Ecto neural progenitor cell (in vitro differentiated cells): ENCODE measurements around the gene TUBB3.
A peak's percentile ranks its signal among the peaks of the same experiment; 100 is the strongest.
"Not testable (repeated sequence)": the region's sequence is repeated elsewhere in the genome, so short reads cannot be mapped to it uniquely, and the experiment has no call there.

Experiments used
- DNase-seq: peaks from one replicate; pipeline ENCODE4 v3.0.0-alpha.2; 2018; ENCODE audit warnings: low spot score

TUBB3 gene

DNA sequence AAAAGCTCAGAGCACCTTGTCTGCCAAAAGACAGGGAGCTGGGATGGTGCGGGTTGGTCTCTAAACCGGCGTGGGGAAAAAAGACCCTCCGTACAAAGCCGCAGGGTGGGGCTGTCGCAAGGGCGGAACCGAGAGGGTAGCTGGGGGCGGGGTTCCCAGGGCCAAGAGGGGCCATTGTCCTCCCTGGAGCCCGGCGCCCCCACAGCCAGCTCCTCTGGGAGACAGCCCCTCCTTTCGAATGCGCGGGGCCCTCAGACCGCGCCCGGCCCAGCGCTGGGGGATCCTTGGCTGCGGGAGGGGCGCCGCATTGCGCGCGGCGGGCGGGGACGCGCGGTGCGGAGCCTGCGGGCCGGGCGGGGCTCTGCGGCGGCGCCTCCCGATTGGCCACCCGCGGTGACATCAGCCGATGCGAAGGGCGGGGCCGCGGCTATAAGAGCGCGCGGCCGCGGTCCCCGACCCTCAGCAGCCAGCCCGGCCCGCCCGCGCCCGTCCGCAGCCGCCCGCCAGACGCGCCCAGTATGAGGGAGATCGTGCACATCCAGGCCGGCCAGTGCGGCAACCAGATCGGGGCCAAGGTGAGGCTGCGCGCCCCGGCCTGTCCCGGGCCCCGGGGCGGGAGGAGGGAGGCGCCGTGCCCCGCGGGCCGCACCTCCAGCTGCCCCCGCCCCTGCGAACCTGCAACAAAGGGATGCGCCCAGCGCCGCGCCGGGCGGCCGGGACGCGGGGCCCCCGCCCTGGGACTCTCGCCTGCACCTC, at the start of gene TUBB3:
Gene TUBB3, plus strand, starts transcription at position 459 of the 756 bp plus-strand sequence. Its CDS starts 60 bp downstream, at position 519.
- DNase-seq = peak; percentile 91

DNA sequence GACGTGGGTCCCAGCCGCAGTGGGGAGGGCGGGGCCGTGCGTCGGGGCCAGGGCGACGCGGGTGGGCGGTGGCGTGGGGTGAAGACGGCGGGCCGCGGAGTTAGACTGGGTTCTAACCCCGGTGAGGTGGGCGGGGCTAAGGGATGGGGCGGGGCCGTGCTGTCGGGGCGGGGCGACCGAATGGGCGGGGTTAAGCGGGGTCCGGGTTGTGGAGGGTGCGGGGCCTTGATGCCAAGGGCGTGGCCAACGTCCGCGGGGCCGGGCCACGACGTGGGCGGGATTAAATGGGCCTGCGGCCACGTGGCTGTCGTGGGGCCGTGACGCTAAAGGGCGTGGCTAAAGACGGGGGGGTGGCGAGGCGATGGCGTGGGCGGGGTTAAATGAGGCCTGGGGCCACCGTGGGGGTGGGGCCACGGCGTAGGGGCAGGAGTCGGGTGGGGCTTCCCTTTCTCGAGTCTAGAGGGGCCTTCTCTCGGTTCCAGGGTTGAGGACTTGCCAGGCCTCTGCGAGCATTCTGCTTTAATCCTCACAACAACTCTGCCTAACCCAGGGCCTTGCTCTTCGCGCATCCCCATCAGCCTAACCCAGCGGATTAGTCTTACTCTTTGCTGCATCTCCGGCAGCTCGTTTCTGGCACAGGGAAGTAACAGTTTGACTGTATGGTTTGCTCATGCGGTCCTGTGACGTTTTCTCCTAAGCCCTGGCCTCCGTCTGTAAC, 49.0 kb upstream of the TUBB3 start:
- peak; percentile 98 for DNase-seq

DNA sequence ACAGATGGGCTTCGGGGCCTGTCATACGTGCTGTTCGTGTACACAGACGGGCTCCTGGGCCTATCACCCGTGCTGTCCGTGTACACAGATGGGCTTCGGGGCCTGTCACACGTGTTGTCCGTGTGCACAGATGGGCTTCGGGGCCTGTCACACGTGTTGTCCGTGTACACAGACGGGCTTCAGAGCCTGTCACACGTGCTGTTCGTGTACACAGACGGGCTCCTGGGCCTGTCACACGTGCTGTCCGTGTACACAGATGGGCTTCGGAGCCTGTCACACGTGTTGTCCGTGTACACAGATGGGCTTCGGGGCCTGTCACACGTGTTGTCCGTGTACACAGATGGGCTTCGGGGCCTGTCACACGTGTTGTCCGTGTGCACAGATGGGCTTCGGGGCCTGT, 44.0 kb upstream of the TUBB3 start:
- not testable (repeated sequence) for DNase-seq

DNA sequence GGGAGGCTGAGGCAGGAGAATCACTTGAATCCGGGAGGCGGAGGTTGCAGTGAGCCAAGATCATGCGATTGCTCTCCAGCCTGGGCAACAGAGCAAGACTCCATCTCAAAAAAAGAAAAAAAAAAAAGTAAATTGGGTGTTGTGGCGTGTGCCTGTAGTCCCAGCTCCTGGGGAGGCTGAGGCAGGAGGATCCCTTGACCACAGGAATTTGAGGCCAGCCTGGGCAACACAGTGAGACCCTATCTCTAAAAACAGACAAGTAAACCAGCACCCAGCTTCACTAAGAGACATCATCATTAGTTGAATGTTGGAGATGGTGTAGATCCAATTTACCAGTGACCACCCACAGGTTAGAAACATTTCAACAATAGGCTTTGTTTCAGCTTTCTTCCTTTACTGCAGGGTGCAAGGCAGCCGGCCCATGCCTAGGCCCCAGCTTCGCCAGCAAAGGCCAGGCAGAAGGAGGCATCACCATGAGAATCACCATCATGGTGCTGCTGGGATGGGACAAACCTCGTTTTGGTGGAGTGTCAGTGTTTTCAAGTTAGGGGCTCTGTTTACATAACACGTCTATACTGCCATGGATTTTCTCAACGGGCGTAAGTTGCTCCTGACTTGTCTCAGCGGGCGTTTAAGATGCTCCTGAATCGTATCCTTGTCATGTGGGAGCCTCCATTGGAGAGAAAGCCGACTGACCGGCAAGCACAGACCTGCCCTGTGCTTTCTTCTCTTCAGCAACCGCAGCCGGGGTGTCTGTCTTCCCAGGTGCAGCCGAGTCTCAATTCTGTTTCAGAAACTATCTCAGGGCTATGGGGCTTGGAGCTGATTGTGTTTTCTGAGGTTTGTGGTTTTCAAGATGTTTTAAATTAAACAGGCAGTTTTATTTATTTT, 42.4 kb upstream of the TUBB3 start:
- no peak for DNase-seq

GRCh38 chr16:89881368-89881730, 41.8 kb upstream of the TUBB3 start:
- DNase-seq = no peak

DNA sequence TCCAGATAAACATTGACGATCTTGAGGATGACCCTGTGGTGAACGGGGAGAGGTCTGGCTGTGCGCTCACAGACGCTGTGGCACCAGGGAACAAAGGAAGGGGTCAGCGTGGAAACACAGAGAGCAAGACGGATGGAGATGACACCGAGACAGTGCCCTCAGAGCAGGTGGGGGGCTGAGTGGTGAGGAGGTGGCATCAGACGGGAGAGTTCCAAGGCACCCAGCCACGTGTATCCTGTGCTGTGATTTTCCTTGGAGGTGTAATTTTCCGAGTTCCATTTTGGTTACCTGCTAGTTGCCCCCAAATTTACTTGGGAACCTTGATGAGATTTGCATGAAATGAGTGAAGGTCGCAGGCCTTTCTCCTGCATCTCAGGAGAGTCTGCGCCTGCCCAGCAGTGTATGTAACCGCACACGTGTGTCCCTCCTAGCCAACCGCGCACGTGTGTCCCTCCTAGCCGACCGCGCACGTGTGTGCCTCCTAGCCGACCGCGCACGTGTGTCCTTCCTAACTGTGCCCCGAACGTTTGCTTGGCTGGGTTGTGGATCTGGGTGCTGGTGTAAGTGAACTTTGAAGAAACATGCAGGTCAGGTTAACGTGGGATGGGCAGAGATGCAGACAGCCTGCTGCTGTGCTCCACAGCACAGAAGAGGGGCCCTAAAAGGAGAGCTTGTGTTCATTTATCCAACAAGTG, 39.6 kb upstream of the TUBB3 start:
- DNase-seq = no peak

DNA sequence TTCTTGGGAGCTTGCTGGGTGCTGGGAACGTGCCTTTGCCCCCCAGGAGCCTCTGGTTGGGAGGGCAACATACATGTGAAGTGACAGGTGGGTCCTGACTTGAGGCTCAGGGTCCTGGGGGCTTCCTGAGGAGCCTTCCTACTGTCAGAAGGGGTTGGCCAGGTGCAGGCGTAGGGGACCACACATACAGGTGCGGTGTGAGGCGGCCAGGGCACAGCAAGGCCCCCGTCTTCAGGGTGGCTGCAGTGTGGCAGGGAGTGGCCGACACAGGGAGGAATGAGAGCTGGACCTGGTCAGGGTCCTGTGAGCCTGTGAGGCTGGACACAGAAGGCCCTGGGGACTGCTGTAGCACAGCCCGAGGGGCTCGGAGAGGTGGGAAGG, 39.1 kb upstream of the TUBB3 start:
- no peak for DNase-seq

- DNase-seq = no peak
These were observed 35.9 kb upstream of the TUBB3 start for GRCh38 chr16:89887243-89887642.

- DNase-seq = no peak
These were observed 32.9 kb upstream of the TUBB3 start for GRCh38 chr16:89890200-89890599.

DNA sequence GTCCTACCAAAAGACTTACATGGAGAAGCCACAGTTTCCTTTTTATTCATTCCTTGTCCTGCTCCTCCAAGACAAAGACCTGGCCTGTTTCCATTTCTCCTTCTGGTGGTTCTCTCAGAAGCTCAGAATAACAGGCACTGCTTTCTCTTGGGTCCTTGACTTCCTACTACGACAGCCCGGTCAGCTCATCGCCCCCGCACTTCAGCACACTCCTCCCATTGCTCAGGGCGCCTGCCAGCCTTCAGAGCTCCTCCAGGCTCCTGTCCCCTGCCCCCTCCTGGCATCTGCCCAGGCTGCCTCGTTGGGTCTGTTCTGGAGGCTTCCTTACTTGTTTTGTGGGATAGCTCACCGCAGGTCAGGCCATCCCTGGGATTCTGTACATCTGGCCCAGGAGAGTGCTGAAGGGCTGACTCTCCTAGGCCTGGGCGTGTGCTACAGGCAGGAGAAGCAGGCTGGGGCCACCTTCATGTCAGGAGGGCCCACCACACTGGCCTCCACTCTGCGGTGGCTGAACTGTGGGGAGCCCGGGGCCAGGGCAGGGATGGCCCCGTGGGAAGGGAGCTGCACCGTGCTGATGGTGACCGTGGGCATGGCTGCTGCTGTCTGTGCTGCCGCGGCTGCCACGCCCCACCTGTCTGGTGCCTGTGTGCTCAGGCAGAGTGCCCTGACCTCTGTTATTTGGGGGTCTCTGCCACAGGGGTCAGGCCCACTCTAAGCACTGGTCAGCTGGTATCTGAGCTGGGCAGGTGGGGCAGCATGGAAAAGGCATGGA, 32.1 kb upstream of the TUBB3 start:
- no peak for DNase-seq

DNA sequence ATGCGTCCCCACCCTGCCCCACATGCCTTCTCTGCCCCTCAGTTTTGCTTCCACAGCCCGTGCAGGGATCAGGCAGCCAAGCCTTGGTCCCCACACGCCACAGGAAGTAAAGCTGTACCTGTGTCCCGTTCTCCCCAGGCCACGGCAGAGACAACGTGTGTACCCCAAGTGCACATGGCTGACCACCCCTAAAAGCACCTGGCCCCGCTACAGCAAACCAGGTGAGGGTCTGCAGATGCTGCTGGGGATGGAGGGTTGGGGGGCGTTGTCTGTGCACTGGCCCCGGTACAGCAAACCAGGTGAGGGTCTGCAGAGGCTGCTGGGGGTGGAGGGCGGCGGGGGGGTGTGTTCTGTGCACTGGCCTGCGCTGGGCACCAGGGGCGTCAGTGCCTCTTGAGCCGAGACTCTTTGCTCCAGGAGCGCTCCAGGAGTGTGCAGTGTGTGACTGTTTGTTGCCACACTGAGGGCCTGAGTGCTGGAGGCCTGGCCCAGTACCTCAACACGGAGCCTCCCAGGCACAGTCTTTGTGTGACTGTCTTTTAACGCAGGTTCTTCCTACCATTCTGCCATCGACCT, 31.0 kb upstream of the TUBB3 start:
- peak; percentile 34 for DNase-seq

- DNase-seq = no peak
These were observed 30.5 kb upstream of the TUBB3 start for GRCh38 chr16:89892635-89893034.

GRCh38 chr16:89893642-89894548, 29.2 kb upstream of the TUBB3 start:
- no peak for DNase-seq

DNA sequence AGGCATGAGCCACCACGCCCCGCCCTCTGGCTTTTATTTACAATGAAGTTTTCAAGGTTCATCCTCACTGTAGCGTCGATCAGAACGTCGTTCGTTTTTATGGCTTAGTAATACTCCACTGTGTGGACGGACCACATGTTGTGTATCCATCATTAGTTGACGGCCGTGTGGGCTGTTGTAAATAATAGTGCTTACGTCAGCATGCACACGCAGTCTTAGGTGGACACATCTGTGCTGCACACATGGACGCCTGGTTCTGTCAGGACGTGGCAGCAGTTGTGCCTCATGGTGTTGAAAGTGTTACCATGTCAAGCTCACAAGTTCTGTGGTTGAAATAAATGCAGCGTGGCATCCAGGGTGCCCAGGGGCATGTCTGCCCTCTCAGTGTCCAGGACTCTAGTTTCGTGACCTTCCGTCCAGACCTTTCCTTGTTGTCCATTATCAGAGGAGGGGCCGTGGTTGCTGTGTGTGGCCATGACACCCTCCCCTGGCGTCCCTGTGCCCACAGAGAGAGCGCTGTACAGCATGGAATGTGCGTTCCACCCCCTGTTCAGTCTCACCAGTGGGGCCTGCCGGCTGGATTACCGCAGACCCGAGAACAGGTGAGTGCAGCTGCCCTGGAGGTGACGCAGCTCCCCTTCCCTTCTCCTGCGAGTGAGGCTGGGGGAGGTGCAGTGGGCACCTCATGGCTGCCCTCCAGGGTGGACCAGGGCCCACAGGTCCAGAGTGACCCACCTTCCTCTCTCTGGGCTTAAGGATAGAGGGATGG, 27.5 kb upstream of the TUBB3 start:
- DNase-seq = no peak

GRCh38 chr16:89897204-89897603, 25.9 kb upstream of the TUBB3 start:
- no peak for DNase-seq

GRCh38 chr16:89898201-89898967, 24.8 kb upstream of the TUBB3 start:
- DNase-seq = no peak

DNA sequence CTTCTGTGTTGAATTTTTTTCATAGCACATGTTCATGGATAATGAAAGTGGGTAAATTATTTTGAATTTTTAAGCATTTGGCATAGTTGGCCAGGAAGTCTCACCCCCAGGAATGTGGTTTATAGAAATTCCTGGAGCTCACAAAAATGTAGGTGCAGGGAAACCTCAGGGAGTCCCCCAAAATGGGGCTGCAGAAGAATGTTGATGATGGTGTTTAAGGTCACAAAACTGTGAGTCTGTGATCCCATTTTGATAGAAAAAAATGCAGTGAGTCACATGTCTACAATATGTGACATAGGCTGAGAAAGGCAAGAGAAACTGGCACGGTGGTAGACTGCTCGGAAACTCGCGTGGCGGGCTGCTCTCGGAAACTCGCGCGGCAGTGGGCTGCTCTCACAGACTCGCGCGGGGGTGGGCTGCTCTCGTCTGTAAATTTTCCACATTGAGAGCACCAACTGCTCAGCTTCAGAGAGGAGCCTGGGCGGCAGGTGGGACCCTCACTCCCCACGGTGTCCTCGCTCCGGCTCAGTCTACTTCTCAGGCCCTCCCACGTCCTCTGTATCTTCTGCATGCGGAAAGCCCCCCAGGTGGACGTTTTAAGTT, 23.2 kb upstream of the TUBB3 start:
- DNase-seq = no peak

DNA sequence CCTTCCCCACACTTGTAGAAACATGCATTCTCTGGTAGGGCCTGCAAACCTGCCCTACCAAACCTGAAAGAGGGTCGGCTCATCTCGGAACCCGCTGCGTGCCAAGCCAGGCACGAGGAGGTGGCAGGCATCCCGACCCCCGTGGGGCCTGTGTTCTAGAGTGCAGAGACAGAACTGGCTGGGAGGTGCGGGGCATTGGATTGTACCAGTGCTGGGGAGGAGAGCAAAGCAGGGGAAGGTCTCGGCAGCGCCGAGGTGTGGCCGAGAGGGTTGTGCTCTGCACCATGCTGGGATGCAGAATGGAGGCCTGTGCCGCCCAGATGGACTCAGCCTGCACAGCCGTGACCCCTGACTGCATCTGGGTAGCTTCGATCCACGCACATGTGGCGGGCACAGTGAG, 22.3 kb upstream of the TUBB3 start:
- no peak for DNase-seq
